Activated T-cell treated with anti-CD3 and anti-CD28 coated beads, Interleukin-2, amount 50 U/mL, for 1 hour (primary cell): ENCODE data around the gene EEF1E1.
A peak's percentile ranks its signal among the peaks of the same experiment; 100 is the strongest.

ENCODE experiments used
- DNase-seq: peaks from one replicate; pipeline ENCODE4 v3.0.0-alpha.2; 2020

The EEF1E1 gene

DNA sequence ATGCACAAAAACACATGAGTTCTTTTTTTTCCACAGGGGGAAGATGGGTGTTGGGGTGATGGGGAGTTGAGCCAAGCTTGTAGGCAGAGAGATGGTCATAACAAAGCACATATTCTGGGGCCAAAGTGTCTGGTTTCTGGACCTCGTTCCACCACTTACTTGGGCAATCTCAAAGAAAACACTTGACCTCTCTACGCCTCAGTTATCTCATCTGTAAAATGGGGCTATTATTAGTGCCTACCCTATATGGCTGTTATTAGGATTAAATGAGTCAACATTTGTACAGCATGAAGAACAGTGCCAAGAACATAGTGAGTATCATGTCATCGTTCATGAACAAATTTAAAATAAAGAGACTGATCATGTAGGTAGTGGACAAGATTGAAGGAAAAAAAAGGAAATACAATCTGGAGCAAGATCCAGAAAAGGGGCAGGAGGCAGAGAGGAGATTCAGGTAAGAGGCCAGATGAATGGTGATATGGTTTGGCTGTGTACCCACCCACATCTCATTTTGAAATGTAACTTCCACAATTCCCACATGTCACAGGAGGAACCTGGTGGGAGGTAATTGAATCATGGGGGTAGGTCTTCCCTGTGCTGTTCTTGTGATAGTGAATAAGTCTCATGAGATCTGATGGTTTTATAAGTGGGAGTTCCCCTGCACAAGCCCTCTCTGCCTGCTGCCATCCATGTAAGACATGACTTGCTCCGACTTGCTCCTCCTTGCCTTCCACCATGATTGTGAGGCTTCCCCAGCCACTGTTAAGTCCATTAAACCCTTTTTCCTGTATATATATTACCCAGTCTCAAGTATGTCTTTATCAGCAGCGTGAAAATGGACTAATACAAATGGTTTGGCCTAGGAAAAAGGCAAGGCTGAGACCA is 14.2 kb downstream of the EEF1E1 start:
- no peak for DNase-seq

DNA sequence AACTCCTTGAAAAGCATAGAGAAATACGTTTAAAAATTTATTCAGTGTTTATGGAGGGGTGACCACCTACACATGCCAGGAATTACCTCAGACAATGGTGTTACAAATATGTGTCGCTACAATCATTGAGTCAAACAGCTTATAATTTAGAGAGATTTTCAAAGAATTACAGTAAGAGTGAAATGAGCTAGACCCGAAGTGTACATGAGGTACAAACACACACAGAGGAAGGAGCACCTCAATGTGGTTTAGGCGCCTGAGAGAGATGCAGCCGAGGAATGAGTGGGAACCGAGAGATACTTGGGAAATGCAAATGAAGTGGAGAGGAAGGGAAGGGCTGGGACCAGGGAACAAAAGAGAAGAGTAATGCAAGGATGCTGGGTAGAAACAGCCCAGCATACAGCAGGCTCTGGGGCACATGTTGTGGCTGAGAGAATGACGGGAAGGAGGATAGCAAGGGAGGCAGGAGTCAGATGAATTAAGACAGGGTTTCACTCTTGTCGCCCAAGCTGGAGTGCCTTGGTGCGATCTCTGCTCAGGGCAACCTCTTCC is 15.5 kb downstream of the EEF1E1 start:
- DNase-seq, result no peak

DNA sequence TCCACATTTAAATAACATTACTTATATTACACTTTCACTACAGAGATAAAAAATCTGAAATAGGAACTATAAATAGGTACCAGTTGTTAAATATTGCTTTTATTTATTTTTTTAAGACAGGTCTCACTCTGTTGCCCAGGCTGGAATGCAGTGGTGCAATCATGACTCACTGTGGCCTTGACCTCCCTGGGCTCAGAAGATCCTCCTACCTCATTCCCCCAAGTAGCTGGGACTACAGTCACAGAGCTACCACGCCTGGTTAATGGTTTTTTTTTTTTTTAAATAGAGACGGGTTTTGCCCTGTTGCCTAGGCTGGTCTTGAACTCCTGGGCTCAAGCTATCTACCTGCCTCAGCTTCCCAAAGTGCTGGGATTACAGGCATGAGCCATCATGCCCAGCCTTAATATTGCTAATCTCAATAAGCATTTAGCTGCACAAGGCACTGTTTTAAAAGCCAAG is 17.3 kb downstream of the EEF1E1 start:
- DNase-seq, result no peak

DNA sequence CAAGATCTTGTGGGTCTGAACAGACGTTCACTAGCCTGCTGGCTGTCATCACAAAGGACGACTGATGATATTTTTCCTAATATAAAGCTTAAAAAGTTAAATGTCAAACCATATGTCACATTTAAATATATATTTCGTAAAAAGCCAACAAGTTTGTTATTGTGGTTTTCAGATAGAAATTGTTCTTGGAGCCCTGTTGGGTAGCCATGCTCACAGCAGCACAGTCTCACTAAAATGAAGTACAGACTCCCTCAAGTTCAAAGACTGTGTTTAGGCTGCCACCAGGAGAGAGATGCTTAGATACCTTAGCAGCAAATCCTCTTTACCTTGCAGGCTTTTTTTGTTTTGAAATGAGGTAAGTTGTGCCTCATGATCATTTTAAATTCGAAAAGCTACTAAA is 17.8 kb downstream of the EEF1E1 start:
- no peak for DNase-seq

DNA sequence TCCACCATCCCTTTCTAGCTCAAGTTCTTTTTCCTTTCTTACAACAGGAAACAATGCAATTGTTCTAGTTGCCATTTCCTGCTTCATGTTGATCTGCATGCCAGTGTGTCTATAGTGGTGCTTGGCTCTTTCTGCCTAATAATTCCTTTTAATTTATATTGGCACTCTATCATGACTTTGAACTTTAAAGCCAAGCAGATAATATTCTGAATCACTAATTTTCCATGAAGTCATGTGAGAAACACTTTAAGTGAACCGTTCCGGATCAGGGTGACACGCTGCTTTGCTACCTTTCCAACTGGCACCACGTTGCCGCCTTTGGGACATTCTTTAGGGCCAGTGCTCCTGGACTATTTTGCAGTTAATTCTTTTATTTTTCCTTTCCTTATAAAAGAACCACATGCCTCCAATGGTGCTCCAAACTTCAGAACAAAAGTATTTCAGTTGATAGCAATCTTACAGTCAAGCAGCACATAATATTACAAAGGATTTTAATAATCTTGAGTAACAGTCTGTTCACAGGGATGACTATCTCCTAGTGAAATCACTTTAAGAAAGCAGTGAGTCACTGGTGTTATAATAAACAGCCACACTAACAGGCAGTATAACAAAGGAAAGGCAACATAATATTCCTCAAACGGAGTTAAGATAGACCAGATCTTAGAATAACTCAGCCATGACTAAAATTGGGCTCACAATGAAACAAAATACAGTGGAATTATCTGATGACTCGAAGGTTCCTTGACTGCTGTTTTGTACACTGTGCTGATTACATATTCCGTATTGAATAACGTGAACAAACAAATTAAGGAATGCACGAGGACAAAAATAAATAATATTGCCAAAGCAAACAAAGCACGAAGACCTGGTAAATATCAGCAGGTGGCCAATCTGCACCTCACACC is 19.1 kb downstream of the EEF1E1 start:
- DNase-seq, result no peak

DNA sequence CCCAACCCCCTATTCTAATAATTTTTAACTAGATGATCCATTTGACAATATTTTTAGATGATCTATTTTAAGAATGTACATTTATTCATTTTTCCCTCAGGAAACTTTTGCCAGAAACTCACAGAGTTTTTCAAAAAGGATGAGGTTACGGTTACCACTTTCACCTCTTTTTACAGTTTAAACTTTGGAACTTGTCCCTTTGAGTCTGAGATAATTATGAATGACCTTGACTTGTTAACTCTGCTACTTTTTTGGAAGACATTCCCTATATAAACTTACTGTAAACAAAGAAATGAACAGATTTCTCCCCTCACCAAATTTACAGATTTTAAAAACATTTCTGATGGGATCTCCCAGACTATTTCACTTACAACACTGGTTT is 19.8 kb downstream of the EEF1E1 start:
- DNase-seq, result no peak

DNA sequence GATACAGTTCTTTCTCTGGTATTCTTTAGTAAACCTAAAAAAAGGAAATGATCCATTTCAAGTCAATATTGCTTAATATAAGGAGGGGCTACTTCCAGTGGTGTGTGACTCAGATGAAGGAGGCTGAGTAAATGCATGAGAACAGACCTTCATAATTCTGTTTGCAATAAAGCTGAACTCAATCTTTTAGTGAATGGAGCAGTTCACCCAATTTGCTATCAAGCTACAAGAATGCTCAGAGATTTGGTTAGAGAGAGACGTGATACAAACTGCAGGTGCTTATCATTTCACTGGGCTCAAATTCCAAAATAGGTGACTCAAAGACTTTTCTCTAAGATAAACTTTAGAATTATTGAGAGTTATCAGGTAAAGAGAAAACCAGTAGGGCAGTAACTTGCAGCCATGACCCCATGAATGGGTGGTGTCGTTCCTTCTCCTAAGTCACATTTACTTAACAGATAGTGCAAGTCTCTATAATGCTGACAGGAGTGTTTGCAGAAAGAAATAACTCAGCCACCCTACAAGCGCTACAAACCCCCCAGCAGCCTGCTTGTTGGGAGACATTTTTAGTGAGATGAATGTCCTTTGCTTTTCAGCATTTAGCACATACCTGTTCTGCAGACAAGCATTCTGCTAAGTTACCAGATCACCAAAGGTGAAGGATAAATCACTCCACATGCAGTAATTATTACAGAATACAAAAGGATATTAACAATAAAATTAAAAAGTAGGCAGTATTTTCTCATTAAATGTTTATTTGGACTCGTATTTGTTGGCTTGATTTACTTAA is 21.8 kb downstream of the EEF1E1 start:
- no peak for DNase-seq

DNA sequence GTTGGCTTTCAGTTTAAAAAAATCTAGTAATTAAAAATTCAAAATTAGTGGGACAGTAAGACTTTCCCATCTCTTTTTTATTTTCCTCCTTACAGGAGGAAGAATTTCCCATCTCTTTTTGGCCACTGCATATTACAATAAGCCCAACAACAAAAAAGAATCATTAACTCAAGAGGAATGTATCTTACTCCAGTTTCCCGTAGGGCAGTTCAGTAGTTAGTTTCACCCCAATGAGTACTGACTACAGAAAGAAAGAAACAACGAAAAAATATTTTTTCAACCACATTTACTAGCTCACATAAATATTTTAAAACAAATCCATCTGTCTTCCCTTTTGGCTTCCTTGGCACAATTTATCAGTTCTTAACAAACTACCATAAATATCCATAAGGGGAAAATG is 23.2 kb downstream of the EEF1E1 start:
- no peak for DNase-seq

DNA sequence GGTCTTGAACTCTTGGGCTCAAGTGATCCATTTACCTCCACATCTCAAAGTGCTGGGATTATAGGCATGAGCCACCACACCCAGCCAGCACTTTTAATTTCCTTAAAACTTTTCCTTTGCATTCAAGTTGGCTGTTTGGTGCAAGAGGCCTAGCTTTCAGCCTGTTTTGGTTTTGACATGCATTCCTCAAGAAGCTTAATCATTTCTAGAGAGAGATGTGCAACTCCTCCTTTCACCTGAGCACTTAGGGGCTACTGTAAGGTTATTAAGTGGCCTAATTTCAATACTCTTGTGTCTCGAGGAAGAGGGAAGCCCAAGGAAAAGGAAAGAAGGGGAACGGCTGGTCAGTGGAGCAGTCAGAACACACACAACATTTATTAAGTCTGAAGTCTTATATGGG is 24.4 kb downstream of the EEF1E1 start:
- no peak for DNase-seq

DNA sequence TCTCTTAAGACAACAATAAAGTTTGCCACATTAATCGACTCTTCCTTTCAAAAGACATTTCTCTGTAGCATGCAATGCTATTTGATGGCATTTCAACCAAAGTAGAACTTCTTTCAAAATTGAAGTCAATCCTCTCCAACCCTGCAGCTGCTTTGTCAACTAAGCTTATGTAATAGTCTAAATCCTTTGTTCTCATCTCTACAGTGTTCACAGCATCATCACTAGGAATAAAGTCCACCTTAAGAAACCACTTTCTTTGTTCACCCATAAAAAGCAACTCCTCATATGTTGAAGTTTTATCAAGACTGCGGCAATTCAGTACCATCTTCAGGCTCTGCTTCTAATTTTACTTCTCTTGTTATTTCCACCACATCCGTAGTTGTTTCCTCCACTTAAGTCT is 26.6 kb downstream of the EEF1E1 start:
- no peak for DNase-seq

DNA sequence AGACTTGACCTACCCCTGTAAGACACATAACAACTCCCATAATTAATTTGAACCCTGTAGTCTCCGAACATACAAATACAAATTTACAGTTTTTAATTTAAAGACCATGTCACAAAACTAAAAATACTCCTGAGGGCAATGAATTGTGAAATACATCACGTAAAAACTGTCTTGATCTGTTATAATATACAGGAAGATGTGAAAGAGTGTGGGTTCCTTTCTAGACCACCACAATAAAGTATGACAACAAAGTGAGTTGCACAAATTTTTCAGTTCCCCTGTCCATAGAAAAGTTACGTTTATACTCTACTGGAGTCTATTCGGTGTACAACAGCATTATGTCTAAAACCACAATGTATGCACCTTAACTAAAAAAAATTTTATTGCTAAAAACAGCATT is 27.2 kb downstream of the EEF1E1 start:
- DNase-seq, result no peak

DNA sequence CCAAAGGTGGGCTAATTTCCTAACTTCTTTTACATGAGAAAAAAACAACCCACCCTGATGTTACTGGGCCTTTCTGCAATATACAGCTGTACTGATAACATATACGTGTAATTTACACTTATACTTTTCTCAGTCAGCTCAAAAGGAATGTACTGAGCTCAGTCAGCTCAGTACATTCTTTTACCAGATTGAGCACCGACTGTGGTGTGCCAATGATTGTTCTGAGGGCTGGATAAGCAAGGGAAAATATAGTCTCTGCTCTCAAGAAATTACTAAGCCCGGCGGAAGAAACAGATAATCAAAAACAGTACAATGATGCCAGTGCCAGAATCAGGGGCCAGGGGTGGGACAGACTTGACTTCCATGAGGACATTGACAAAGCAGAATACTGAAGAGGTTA is 28.1 kb downstream of the EEF1E1 start:
- DNase-seq, result no peak

DNA sequence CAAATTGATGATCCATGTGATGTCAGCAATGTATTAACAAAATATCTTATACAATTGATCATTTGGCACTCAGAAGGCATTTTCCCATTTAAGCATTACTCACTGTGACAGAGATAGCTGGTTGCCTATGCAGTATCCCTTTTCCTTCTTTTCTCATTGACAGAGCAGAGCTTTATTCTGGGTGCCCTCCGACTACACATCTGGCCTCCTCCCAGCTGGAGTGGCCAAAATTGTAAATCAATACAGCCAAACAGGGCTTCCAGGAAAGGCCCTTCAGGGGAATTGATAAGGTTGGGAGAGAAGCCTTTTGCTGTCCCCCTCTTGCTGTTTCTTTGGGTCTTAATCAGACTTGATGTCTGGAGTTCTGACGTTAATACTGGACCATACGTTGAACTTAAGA is 28.6 kb downstream of the EEF1E1 start:
- no peak for DNase-seq

DNA sequence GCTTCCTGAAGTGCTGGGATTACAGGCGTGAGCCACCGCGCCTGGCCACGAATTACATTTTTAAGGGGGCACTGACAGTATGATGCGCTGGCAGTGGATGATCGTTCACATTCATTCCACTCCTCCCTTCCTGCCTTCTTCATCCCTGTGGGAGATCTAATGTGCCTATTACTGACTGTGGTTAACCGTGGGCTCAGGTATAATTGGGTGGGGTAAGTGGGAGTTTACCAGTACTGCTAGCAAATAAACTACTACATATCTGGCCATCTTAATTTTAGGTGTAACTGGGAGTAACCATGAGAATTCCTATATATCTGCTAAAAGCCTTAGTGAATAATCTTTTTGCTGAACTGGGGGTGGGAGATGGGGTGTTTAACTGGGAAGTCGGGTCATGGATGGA is 31.6 kb downstream of the EEF1E1 start:
- DNase-seq, result no peak

DNA sequence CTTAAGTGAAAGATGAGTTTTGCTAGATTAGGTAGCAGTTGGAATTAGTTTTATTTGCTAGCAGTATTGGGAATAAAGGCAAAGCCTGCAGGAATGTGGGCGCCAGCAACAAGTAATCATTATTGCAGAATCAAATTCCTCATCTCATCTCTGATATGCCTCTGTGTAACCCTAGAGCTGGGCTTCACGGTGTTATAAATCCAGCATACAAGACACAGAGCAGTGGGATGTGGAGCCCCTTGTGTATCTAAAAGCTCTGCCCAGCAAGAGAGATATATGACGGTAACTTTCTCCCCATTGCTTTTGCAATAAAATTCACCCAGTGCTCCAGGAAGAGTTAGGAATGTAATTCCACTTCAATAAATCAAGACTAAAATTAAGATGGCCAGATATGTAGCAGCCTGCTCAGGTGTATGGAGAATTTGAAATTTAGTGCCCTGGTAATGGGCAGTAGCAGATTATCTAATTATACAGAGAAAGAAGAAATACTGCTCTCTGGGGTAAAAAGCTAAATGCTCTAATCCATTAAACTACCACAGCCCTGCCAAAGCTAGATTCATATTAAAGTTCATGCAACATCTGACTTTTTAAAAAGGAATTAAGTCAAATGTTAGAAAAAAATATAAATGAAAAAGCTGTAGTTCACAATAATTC is 32.6 kb downstream of the EEF1E1 start:
- no peak for DNase-seq

DNA sequence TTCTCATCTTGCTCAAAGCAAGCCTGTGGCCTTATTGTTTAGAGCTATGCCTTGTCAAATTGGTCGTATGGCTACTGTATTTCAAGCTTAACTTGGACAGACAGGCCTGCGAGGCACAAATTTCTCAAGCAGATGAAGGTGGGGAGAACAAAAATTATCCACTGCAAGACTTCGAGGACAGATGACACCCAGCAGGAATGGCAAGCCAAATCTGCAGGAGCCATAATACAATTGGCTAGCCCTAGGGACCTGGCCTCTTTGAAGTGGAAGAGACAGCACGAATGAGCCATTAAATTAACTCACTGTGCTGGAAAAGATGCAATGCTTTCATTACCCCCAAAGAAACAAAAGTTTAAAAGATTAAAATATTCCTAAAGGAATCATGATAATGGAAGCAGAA is 33.2 kb downstream of the EEF1E1 start:
- no peak for DNase-seq

DNA sequence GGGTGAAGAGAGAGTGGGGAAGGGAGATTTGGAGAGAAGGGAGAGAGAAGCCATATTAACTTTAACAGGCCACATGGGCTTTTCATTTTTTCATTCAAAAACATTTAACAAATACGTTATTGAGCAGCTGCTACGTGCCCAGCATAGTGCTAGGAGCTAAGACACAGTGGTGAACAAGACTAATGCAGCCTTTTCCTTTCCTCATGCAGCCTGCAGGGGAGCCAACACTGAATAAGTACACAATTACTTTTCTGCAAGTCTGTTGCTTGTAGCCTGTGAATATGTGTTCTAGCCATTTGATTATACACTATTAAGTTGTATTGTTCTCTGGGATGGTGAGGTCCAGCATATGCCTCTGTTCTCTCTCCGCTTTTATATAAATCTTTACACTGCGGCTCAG is 36.2 kb downstream of the EEF1E1 start:
- DNase-seq, result no peak

DNA sequence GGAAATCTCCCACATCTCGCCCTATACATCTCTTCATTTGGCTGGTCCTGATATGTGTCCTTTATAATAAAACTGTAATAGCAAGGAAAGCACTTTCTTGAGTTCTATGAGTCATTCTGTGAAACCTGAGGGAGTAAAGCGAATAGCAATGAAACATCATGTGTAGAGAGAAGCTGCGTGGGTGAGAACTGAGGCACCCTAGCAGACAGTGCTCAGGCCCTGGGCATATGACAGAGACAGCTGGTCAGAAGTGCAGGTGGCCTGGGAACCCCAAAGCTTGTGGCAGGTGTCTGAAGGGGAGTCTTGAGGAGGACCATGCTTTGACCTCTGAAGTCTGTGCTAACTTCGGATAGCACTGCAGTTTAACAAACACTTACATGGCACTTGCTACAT is 36.8 kb downstream of the EEF1E1 start:
- no peak for DNase-seq

DNA sequence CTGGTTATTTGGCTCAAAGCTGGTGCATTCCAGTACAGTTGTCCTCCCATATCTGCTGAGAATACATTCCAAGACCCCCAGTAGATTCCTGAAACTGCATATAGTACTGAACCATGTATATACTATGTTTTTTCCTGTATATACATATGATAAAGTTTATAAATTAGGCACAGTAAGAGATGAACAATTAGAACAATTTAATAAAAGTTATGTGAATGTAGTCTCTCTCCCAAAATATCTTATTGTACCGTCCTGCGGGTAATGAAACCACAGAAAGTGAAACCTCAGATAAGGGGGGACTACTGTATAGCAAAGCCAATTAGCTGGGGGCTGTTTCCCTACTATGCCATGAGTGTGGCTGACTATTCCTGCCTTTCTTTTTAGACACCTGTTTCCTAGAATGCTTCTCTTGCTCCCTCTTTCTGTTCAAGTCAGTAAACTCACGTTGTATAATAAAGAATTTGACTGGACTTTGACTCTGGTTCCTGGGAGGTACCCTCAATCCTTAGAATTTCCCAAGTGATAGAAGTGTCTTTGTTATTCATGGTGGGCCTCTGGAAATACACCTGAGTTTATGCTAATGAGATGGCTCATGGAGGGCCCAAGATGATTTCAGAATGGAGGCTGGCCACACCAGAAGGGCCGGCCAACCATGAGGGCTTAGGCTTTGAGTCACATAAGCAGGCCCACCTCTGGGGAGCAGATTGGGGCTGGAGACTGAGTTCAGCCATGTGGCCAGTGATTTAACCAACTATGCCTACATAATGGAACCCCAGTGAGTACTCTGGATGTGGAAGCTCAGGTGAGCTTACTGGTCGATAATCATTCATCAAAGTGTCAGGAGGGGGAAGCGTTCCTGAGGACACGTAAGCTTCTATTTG is 37.5 kb downstream of the EEF1E1 start:
- no peak for DNase-seq

DNA sequence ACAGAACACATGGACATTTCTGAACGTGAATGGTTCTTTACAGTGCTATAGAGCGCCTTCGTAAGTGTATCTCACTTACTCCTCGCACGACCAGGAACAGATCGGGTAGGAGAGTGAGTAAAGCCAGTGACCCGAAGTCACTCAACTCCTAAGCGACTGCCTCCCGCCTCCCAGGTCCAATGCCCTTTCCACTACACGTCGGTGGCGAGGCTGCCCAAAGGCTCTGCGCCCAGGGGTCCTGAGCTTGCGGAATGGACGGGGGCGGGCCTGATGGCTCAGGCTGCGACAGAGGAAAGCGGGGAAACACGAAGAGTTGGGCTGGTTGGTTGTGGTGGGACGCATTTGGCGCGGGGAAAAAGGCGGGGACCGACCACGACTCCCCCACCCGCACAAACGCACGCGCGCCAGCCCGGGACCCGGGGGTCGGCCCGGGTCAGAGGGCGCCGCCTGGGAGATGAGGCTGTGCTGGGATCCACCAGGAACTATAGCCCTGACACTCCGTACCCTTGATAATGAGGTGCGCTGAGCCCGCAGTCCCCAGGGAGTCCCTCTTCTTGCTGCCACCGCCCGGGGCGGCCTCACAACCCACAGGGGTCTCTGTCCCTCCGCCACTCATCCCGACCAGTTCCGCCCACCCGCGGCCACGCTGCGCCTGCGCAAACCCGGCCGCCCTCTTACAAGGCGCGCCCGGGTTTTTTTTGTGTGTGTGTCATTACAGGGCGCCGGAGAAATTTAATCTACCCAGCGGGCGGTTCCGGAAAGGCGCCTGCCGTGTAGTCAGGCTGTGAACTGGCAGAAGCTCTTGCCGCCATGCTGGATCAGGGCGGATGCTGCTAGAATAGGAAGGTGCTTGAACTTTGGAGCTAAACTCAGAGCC is 38.3 kb downstream of the EEF1E1 start, which contains the start of gene BLOC1S5:
Gene BLOC1S5 (minus strand): TSS at position 629 of the 877 bp plus-strand sequence. CDS start 13 bp downstream, at position 616.
- peak; percentile 95 for DNase-seq
